ENCODE data around the gene PLCH1.
"Not testable (repeated sequence)": the region's sequence is repeated elsewhere in the genome, so short reads cannot be mapped to it uniquely, and the experiment has no call there.

Gene PLCH1

GRCh38 chr3:155629056-155629455, 115.8 kb downstream of the PLCH1 start:
- no peak for TF ChIP-seq EZH2 (IDR thresholded peaks at IDR 0.05; ENCODE audit: borderline replicate concordance, low read depth, low read length, severe bottlenecking)
- TF ChIP-seq, protein P1, sequence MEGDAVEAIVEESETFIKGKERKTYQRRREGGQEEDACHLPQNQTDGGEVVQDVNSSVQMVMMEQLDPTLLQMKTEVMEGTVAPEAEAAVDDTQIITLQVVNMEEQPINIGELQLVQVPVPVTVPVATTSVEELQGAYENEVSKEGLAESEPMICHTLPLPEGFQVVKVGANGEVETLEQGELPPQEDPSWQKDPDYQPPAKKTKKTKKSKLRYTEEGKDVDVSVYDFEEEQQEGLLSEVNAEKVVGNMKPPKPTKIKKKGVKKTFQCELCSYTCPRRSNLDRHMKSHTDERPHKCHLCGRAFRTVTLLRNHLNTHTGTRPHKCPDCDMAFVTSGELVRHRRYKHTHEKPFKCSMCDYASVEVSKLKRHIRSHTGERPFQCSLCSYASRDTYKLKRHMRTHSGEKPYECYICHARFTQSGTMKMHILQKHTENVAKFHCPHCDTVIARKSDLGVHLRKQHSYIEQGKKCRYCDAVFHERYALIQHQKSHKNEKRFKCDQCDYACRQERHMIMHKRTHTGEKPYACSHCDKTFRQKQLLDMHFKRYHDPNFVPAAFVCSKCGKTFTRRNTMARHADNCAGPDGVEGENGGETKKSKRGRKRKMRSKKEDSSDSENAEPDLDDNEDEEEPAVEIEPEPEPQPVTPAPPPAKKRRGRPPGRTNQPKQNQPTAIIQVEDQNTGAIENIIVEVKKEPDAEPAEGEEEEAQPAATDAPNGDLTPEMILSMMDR (IDR thresholded peaks at IDR 0.05; ENCODE audit: borderline replicate concordance, extremely low read depth, low read length, poor library complexity, severe bottlenecking): no peak
- H4K20me1 ChIP-seq (ENCODE audit: insufficient read depth, low read length): no peaks in the 10 kb centered on the region

DNA sequence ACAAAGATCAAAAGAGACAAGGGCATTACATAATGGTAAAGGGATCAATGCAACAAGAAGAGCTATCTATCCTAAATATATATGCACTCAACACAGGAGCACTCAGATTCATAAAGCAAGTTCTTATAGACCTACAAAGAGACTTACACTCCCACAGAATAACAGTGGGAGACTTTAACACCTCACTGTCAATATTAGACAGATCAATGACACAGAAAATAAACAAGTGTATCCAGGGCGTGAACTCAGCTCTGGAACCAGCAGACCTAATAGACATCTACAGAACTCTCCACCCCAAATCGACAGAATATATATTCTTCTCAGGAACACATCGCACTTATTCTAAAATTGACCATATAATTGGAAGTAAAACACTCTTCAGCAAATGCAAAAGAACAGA, 122.2 kb downstream of the PLCH1 start:
- not testable (repeated sequence) for ATAC-seq (ENCODE audit: insufficient read depth, low read depth)

More at GRCh38 chr3:155629056-155629455, 115.8 kb downstream of the PLCH1 start:
- ATAC-seq (ENCODE audit: insufficient read depth, low read depth) (no peak), DNase-seq (no peak)
- H3K4me3 ChIP-seq (ENCODE audit: low read depth in 1 of 2, low read length in 2 of 2): no peak overlapping the region
- no peaks in the 10 kb centered on the region for H3K27me3 ChIP-seq (ENCODE audit: insufficient read depth, low read length, poor library complexity)
- no peak overlapping the region for H2AFZ ChIP-seq (ENCODE audit: low read depth, low read length)
- H3K79me2 ChIP-seq (ENCODE audit: insufficient read depth, low read length): no peaks in the 10 kb centered on the region
- no peaks in the 10 kb centered on the region for H3K36me3 ChIP-seq (ENCODE audit: insufficient read depth, low read length)
- H3K4me1 ChIP-seq (ENCODE audit: insufficient read depth, low read length): no peaks in the 10 kb centered on the region
- no peaks in the 10 kb centered on the region for H3K9me3 ChIP-seq (ENCODE audit: insufficient read depth, low read length, severe bottlenecking)
- H3K27ac ChIP-seq (ENCODE audit: low read length): no peak overlapping the region
- H3K9ac ChIP-seq (ENCODE audit: low read depth, low read length): no peak overlapping the region
- no peak overlapping the region for H3K4me2 ChIP-seq (ENCODE audit: insufficient read depth, low read length)

DNA sequence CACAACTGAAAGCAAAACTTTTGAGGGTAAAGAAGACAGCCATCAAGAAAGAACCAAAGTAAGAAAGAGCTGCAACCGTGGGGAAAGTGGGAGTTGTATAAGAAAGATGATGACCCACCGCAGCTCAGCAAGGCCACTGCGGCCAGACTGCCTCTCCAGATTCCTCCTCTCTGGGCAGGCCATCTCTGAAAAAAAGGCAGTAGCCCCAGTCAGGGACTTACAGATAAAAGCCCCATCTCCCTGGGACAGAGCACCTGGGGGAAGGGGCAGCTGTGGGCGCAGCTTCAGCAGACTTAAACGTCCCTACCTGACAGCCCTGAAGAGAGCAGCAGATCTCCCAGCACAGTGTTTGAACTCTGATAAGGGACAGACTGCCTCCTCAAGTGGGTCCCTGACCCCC, 124.3 kb downstream of the PLCH1 start:
- not testable (repeated sequence) for H4K20me1 ChIP-seq (ENCODE audit: insufficient read depth, low read length); H3K27me3 ChIP-seq (ENCODE audit: insufficient read depth, low read length, poor library complexity); H2AFZ ChIP-seq (ENCODE audit: low read depth, low read length); H3K4me3 ChIP-seq (ENCODE audit: low read depth in 1 of 2, low read length in 2 of 2); H3K9ac ChIP-seq (ENCODE audit: low read depth, low read length); H3K79me2 ChIP-seq (ENCODE audit: insufficient read depth, low read length); H3K4me2 ChIP-seq (ENCODE audit: insufficient read depth, low read length); H3K36me3 ChIP-seq (ENCODE audit: insufficient read depth, low read length)
- Histone ChIP-seq H3K27ac (ENCODE audit: low read length) (peak overlapping the region; percentile 69), H3K9me3 (ENCODE audit: insufficient read depth, low read length, severe bottlenecking) (peaks cover 22% of the 10 kb centered on the region), H3K4me1 (ENCODE audit: insufficient read depth, low read length) (peaks cover 28% of the 10 kb centered on the region)
- peak; percentile 12 for DNase-seq
- ATAC-seq (ENCODE audit: insufficient read depth, low read depth): peak; percentile 27; the same call in 1 of the 3 replicates

More for the DNA sequence above, 122.2 kb downstream of the PLCH1 start:
- not testable (repeated sequence) for H3K4me3 ChIP-seq (ENCODE audit: low read depth in 1 of 2, low read length in 2 of 2); H3K4me2 ChIP-seq (ENCODE audit: insufficient read depth, low read length); H3K27me3 ChIP-seq (ENCODE audit: insufficient read depth, low read length, poor library complexity); H2AFZ ChIP-seq (ENCODE audit: low read depth, low read length); H3K27ac ChIP-seq (ENCODE audit: low read length); H3K79me2 ChIP-seq (ENCODE audit: insufficient read depth, low read length); H4K20me1 ChIP-seq (ENCODE audit: insufficient read depth, low read length); H3K36me3 ChIP-seq (ENCODE audit: insufficient read depth, low read length); DNase-seq; H3K9me3 ChIP-seq (ENCODE audit: insufficient read depth, low read length, severe bottlenecking); H3K9ac ChIP-seq (ENCODE audit: low read depth, low read length)
- peaks cover 28% of the 10 kb centered on the region for H3K4me1 ChIP-seq (ENCODE audit: insufficient read depth, low read length)

GRCh38 chr3:155619118-155619915, 125.6 kb downstream of the PLCH1 start:
- Histone ChIP-seq H2AFZ (ENCODE audit: low read depth, low read length) (0 out of 2 replicates have a peak overlapping the region, but pooled peaks have one; percentile 34), H3K9ac (ENCODE audit: low read depth, low read length) (peak overlapping the region; percentile 18; the same call in 1 of the 2 replicates), H3K4me3 (ENCODE audit: low read depth in 1 of 2, low read length in 2 of 2) (no peak overlapping the region), H3K4me1 (ENCODE audit: insufficient read depth, low read length) (peaks cover 28% of the 10 kb centered on the region), H3K4me2 (ENCODE audit: insufficient read depth, low read length) (peak overlapping the region; percentile 2; the same call in 1 of the 2 replicates), H3K36me3 (ENCODE audit: insufficient read depth, low read length) (no peaks in the 10 kb centered on the region), H3K27ac (ENCODE audit: low read length) (peak overlapping the region; percentile 69), H3K79me2 (ENCODE audit: insufficient read depth, low read length) (no peaks in the 10 kb centered on the region), H4K20me1 (ENCODE audit: insufficient read depth, low read length) (no peaks in the 10 kb centered on the region), H3K27me3 (ENCODE audit: insufficient read depth, low read length, poor library complexity) (no peaks in the 10 kb centered on the region), H3K9me3 (ENCODE audit: insufficient read depth, low read length, severe bottlenecking) (peaks cover 25% of the 10 kb centered on the region)
- peak; percentile 95 for ATAC-seq (ENCODE audit: insufficient read depth, low read depth)
- TF ChIP-seq, protein P1 (IDR thresholded peaks at IDR 0.05; ENCODE audit: borderline replicate concordance, extremely low read depth, low read length, poor library complexity, severe bottlenecking): no peak
- no peak for TF ChIP-seq EZH2 (IDR thresholded peaks at IDR 0.05; ENCODE audit: borderline replicate concordance, low read depth, low read length, severe bottlenecking)
- DNase-seq: peak; percentile 59

All from DND-41 (cell line).